Muscle layer of duodenum (tissue), 2 donors: Measurements from ENCODE around the gene SLC17A9.

Experiments used
- H3K27ac ChIP-seq: one replicate; pipeline ENCODE4 v1.7.0; 2013; ENCODE audit warnings: mild to moderate bottlenecking, low read length
- H3K27me3 ChIP-seq: one replicate; pipeline ENCODE4 v1.7.0; 2013; ENCODE audit warnings: low read depth, mild to moderate bottlenecking, control low read depth, low read length
- H3K36me3 ChIP-seq, 2 donors: one replicate each; pipeline ENCODE4 v1.7.0; 2013; ENCODE audit warnings: low read length in 2 of 2, control low read depth in 1 of 2, mild to moderate bottlenecking in 1 of 2; ENCODE audit not compliant: insufficient read depth in 2 of 2, control insufficient read depth in 1 of 2
- H3K4me1 ChIP-seq, 2 donors: one replicate each; pipeline ENCODE4 v1.7.0; 2013; ENCODE audit warnings: low read length in 2 of 2, mild to moderate bottlenecking in 2 of 2, control low read depth in 1 of 2, moderate library complexity in 1 of 2; ENCODE audit not compliant: insufficient read depth in 2 of 2, control insufficient read depth in 1 of 2
- H3K4me3 ChIP-seq, 2 donors: one replicate each; pipeline ENCODE4 v1.7.0; 2013; ENCODE audit warnings: low read length in 2 of 2, low read depth in 1 of 2, mild to moderate bottlenecking in 1 of 2
- H3K9me3 ChIP-seq, 2 donors: one replicate each; pipeline ENCODE4 v1.7.0; 2013; ENCODE audit warnings: low read length in 2 of 2, control low read depth in 1 of 2, mild to moderate bottlenecking in 1 of 2; ENCODE audit not compliant: control insufficient read depth in 1 of 2
- donor health status: healthy.

Gene SLC17A9

GRCh38 chr20:62967628-62968351 is 15.3 kb downstream of the SLC17A9 start:
- Histone ChIP-seq H3K4me3 (no peak overlapping the region), H3K27ac (no peak overlapping the region), H3K27me3 (peaks cover 19% of the 10 kb centered on the region), H3K9me3 (no peaks in the 10 kb centered on the region), H3K4me1 (peaks cover 0 to 5% of the 10 kb centered on the region in 2 donors), H3K36me3 (peaks cover 0 to 20% of the 10 kb centered on the region in 2 donors)

GRCh38 chr20:62968378-62969178 is 16.1 kb downstream of the SLC17A9 start:
- Histone ChIP-seq H3K4me3 (no peak overlapping the region), H3K9me3 (no peaks in the 10 kb centered on the region), H3K27me3 (peaks cover 25% of the 10 kb centered on the region), H3K36me3 (peaks cover 0 to 19% of the 10 kb centered on the region in 2 donors), H3K27ac (no peak overlapping the region), H3K4me1 (peaks cover 0 to 7% of the 10 kb centered on the region in 2 donors)

- Histone ChIP-seq H3K9me3 (no peaks in the 10 kb centered on the region), H3K36me3 (peaks cover 0 to 14% of the 10 kb centered on the region in 2 donors), H3K27me3 (peaks cover 31% of the 10 kb centered on the region), H3K4me3 (no peak overlapping the region), H3K4me1 (peaks cover 0 to 7% of the 10 kb centered on the region in 2 donors), H3K27ac (no peak overlapping the region)
These were observed 16.8 kb downstream of the SLC17A9 start for GRCh38 chr20:62969179-62969760.

- no peak overlapping the region for H3K4me3 ChIP-seq
- peaks cover 38% of the 10 kb centered on the region for H3K27me3 ChIP-seq
- no peak overlapping the region for H3K27ac ChIP-seq
- no peaks in the 10 kb centered on the region for H3K9me3 ChIP-seq
- peaks cover 0 to 8% of the 10 kb centered on the region in 2 donors for H3K36me3 ChIP-seq
- H3K4me1 ChIP-seq, result peaks cover 0 to 7% of the 10 kb centered on the region in 2 donors
These were observed 17.4 kb downstream of the SLC17A9 start for GRCh38 chr20:62969939-62970306.

- Histone ChIP-seq H3K4me1 (peaks cover 0 to 7% of the 10 kb centered on the region in 2 donors), H3K27ac (no peak overlapping the region), H3K9me3 (no peaks in the 10 kb centered on the region), H3K4me3 (no peak overlapping the region), H3K27me3 (peaks cover 41% of the 10 kb centered on the region), H3K36me3 (peaks cover 0 to 3% of the 10 kb centered on the region in 2 donors)
These were observed 18.1 kb downstream of the SLC17A9 start for GRCh38 chr20:62970307-62971210.

- peaks cover 45% of the 10 kb centered on the region for H3K27me3 ChIP-seq
- no peaks in the 10 kb centered on the region for H3K36me3 ChIP-seq
These were observed 18.9 kb downstream of the SLC17A9 start for GRCh38 chr20:62971211-62971949.

GRCh38 chr20:62971950-62972844 is 19.7 kb downstream of the SLC17A9 start:
- no peaks in the 10 kb centered on the region for H3K36me3 ChIP-seq
- H3K4me3 ChIP-seq, result peak overlapping the region in 1 of 2 donors; percentile 32
- peaks cover 45% of the 10 kb centered on the region for H3K27me3 ChIP-seq
- H3K27ac ChIP-seq, result no peak overlapping the region
- no peaks in the 10 kb centered on the region for H3K9me3 ChIP-seq
- peaks cover 0 to 7% of the 10 kb centered on the region in 2 donors for H3K4me1 ChIP-seq

More at GRCh38 chr20:62971211-62971949, 18.9 kb downstream of the SLC17A9 start:
- H3K4me1 ChIP-seq, result peaks cover 0 to 7% of the 10 kb centered on the region in 2 donors
- no peak overlapping the region for H3K27ac ChIP-seq
- no peak overlapping the region for H3K4me3 ChIP-seq
- no peaks in the 10 kb centered on the region for H3K9me3 ChIP-seq

- Histone ChIP-seq H3K4me3 (peak overlapping the region in 1 of 2 donors; percentile 32), H3K27me3 (peaks cover 47% of the 10 kb centered on the region), H3K4me1 (peaks cover 0 to 7% of the 10 kb centered on the region in 2 donors), H3K27ac (no peak overlapping the region), H3K36me3 (no peaks in the 10 kb centered on the region), H3K9me3 (no peaks in the 10 kb centered on the region)
These were observed 20.6 kb downstream of the SLC17A9 start for GRCh38 chr20:62972845-62973745.

- H3K9me3 ChIP-seq, result no peaks in the 10 kb centered on the region
- H3K27me3 ChIP-seq, result peaks cover 64% of the 10 kb centered on the region
- no peak overlapping the region for H3K27ac ChIP-seq
- H3K36me3 ChIP-seq, result no peaks in the 10 kb centered on the region
- no peak overlapping the region for H3K4me3 ChIP-seq
- H3K4me1 ChIP-seq, result peaks cover 0 to 7% of the 10 kb centered on the region in 2 donors
These were observed 22.8 kb downstream of the SLC17A9 start for GRCh38 chr20:62975251-62975760.
